Neural cell (in vitro differentiated cells): Measurements from ENCODE around the gene SOX18. TPM values are rescaled to one million over a fixed set of nuclear protein-coding genes. Genes with fewer than 3 reads are reported as not detected.

Experiments
- H2AFZ ChIP-seq: fragments of 200-600, 300-800 bp; sonication (generic), shearing (Covaris generic); 2 replicates; pipeline ENCODE4 v1.6.0; 2014; ENCODE audit warnings: low read depth, mild to moderate bottlenecking, antibody characterized with exemption, low read length, moderate library complexity
- H3F3A ChIP-seq: fragments of 200-600 bp; shearing (Covaris generic); 2 replicates; pipeline ENCODE4 v1.6.1; 2016; ENCODE audit warnings: mild to moderate bottlenecking, moderate library complexity, mixed read lengths, antibody characterized with exemption, low read length; ENCODE audit not compliant: insufficient read depth, poor library complexity, severe bottlenecking
- H3K27ac ChIP-seq: fragments of 200-600, 300-800 bp; sonication (generic), shearing (Covaris generic); 2 replicates; pipeline ENCODE4 v1.5.1; 2014; ENCODE audit warnings: mild to moderate bottlenecking, low read length, moderate library complexity
- H3K27me3 ChIP-seq: fragments of 300-800, 200-600 bp; sonication (generic), shearing (Covaris generic); 2 replicates; pipeline ENCODE4 v1.6.0; 2014; ENCODE audit warnings: mild to moderate bottlenecking, low read depth, low read length, moderate library complexity; ENCODE audit not compliant: insufficient read depth
- H3K36me3 ChIP-seq: fragments of 300-800, 200-600 bp; sonication (generic), shearing (Covaris generic); 2 replicates; pipeline ENCODE4 v1.5.1; 2014; ENCODE audit warnings: mild to moderate bottlenecking, antibody characterized with exemption, low read length, moderate library complexity; ENCODE audit not compliant: insufficient read depth
- H3K4me2 ChIP-seq: fragments of 300-800, 200-600 bp; sonication (generic), shearing (Covaris generic); 2 replicates; pipeline ENCODE4 v1.6.0; 2014; ENCODE audit warnings: mild to moderate bottlenecking, low read length
- H3K4me3 ChIP-seq: fragments of 300-800, 200-600 bp; sonication (generic), shearing (Covaris generic); 2 replicates; pipeline ENCODE4 v1.5.1; 2014; ENCODE audit warnings: mild to moderate bottlenecking, low read length, moderate library complexity
- H3K79me2 ChIP-seq: fragments of 200-600 bp; shearing (Covaris generic); replicated peaks from 2 replicates; pipeline ENCODE4 v1.6.0; 2014; ENCODE audit warnings: mild to moderate bottlenecking, low read length, moderate library complexity; ENCODE audit not compliant: insufficient read depth
- H3K9ac ChIP-seq: fragments of 300-800, 200-600 bp; sonication (generic), shearing (Covaris generic); 2 replicates; pipeline ENCODE4 v1.6.1; 2016; ENCODE audit warnings: mild to moderate bottlenecking, low read length, mixed read lengths
- H3K9me2 ChIP-seq: fragments of 200-600 bp; shearing (Covaris generic); 2 replicates; pipeline ENCODE4 v1.6.1; 2016; ENCODE audit warnings: mild to moderate bottlenecking, low read length, mixed read lengths; ENCODE audit not compliant: insufficient read depth
- H3K9me3 ChIP-seq: fragments of 200-600, 300-800 bp; sonication (generic), shearing (Covaris generic); 2 replicates; pipeline ENCODE4 v1.6.1; 2016; ENCODE audit warnings: mild to moderate bottlenecking, mixed run types, low read length, moderate library complexity, mixed read lengths
- H4K20me1 ChIP-seq: fragments of 200-600 bp; shearing (Covaris generic); 2 replicates; pipeline ENCODE4 v1.6.1; 2016; ENCODE audit warnings: mild to moderate bottlenecking, mixed run types; ENCODE audit not compliant: insufficient read depth
- EP300 ChIP-seq: fragments of 450-650 bp; conservative IDR thresholded peaks from 2 replicates; pipeline ENCODE4 v1.6.1; 2014; ENCODE audit warnings: antibody characterized with exemption, mild to moderate bottlenecking, moderate library complexity; ENCODE audit not compliant: poor library complexity, severe bottlenecking
- EZH2 ChIP-seq: fragments of 200-600, 300-800 bp; shearing (Covaris generic), sonication (generic); IDR thresholded peaks from 2 replicates; pipeline ENCODE4 v1.6.1; 2014; ENCODE audit warnings: antibody characterized with exemption, low read length, borderline replicate concordance, mild to moderate bottlenecking; ENCODE audit not compliant: insufficient read depth, poor library complexity, severe bottlenecking
- MXI1 ChIP-seq: fragments of 450-650 bp; conservative IDR thresholded peaks from 2 replicates; pipeline ENCODE4 v1.6.1; 2014; ENCODE audit warnings: antibody characterized with exemption, mild to moderate bottlenecking; ENCODE audit not compliant: poor library complexity, severe bottlenecking
- POLR2AphosphoS5 ChIP-seq: IDR thresholded peaks from 2 replicates; pipeline ENCODE4 v1.6.1; 2012
- RAD21 ChIP-seq: fragments of 450-650 bp; conservative IDR thresholded peaks from 2 replicates; pipeline ENCODE4 v1.6.1; 2014; ENCODE audit warnings: antibody characterized with exemption, mild to moderate bottlenecking, moderate library complexity
- REST ChIP-seq: IDR thresholded peaks from 2 replicates; pipeline ENCODE4 v1.6.1; 2012; ENCODE audit warnings: borderline replicate concordance
- SMC3 ChIP-seq: fragments of 450-650 bp; conservative IDR thresholded peaks from 2 replicates; pipeline ENCODE4 v1.6.1; 2014; ENCODE audit warnings: antibody characterized with exemption, mild to moderate bottlenecking, moderate library complexity; ENCODE audit not compliant: poor library complexity
- TAF1 ChIP-seq: IDR thresholded peaks from 2 replicates; pipeline ENCODE4 v1.6.1; 2012; ENCODE audit warnings: low read depth
- polyA plus RNA-seq: library from polyadenylated mRNA; depleted of rRNA; stranded (reverse); fragments of >200 nt; gene quantifications from 2 replicates; pipeline ENCODE4 v1.2.3, GENCODE V29; 2014
- TF ChIP-seq, protein P1 (sequence below): fragments of 450-650 bp; IDR thresholded peaks from 2 replicates; pipeline ENCODE4 v1.5.1; 2014; ENCODE audit warnings: antibody characterized with exemption, mild to moderate bottlenecking, moderate library complexity; ENCODE audit not compliant: poor library complexity, severe bottlenecking

Gene SOX18
- polyA plus RNA-seq, 1 donor from 2014 or later: 0.12 TPM

DNA sequence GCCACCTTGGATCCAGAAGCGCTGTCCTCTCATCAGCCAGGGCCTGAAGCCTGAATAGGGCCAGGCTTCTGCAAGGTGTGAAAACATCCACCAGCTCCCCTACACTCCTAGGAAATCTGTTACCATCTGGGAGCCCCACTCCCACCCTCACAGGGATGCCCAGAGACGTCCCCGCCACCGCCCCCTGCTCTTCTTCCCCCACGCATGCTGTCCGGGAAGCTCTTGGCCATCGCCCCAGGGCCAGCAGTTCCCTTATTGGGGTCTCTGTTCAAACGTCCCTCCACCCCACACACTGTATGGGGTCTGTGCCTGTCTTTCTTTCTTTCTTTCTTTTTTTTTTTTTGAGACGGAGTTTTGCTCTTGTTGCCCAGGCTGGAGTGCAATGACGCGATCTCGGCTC, 26.1 kb upstream of the SOX18 start:
- no peaks in the 10 kb centered on the region for H3F3A ChIP-seq
- H3K27ac ChIP-seq: no peak overlapping the region
- no peaks in the 10 kb centered on the region for H3K79me2 ChIP-seq
- H3K36me3 ChIP-seq: no peaks in the 10 kb centered on the region
- TF ChIP-seq RAD21 (no peak), EP300 (no peak), EZH2 (no peak), TAF1 (no peak), MXI1 (no peak), REST (no peak), SMC3 (no peak), POLR2AphosphoS5 (no peak)
- TF ChIP-seq, protein P1, sequence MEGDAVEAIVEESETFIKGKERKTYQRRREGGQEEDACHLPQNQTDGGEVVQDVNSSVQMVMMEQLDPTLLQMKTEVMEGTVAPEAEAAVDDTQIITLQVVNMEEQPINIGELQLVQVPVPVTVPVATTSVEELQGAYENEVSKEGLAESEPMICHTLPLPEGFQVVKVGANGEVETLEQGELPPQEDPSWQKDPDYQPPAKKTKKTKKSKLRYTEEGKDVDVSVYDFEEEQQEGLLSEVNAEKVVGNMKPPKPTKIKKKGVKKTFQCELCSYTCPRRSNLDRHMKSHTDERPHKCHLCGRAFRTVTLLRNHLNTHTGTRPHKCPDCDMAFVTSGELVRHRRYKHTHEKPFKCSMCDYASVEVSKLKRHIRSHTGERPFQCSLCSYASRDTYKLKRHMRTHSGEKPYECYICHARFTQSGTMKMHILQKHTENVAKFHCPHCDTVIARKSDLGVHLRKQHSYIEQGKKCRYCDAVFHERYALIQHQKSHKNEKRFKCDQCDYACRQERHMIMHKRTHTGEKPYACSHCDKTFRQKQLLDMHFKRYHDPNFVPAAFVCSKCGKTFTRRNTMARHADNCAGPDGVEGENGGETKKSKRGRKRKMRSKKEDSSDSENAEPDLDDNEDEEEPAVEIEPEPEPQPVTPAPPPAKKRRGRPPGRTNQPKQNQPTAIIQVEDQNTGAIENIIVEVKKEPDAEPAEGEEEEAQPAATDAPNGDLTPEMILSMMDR: no peak
- H3K4me3 ChIP-seq: no peak overlapping the region
- H3K9ac ChIP-seq: no peak overlapping the region
- no peaks in the 10 kb centered on the region for H3K9me3 ChIP-seq
- H2AFZ ChIP-seq: no peak overlapping the region
- no peak overlapping the region for H3K4me2 ChIP-seq
- H4K20me1 ChIP-seq: no peaks in the 10 kb centered on the region
- no peaks in the 10 kb centered on the region for H3K9me2 ChIP-seq
- H3K27me3 ChIP-seq: peaks cover 4% of the 10 kb centered on the region

DNA sequence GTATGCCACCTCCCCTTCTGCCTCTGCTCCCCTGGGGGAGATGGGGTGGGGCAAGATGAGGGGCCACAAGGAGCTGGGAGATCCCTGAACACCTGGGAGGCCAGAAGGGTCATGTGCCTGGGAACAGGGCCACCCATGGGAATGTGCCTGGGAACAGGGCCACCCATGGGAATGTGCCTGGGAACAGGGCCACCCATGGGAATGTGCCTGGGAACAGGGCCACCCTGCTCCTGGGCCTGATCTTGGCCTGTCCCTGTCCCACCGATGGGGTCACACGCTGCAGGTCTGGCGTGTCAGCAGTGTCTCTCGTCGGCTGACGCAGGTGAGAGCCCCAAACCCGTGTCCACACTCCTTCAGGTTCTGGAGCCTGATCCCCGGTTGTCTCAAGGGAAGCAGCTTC, 25.5 kb upstream of the SOX18 start:
- H4K20me1 ChIP-seq: no peaks in the 10 kb centered on the region
- H3K9me2 ChIP-seq: no peaks in the 10 kb centered on the region
- H3K27ac ChIP-seq: no peak overlapping the region
- H2AFZ ChIP-seq: no peak overlapping the region
- TF ChIP-seq RAD21: no peak
- TF ChIP-seq SMC3: no peak
- TF ChIP-seq EZH2: no peak
- no peak for TF ChIP-seq TAF1
- TF ChIP-seq MXI1: no peak
- TF ChIP-seq, protein P1: no peak
- TF ChIP-seq EP300: no peak
- no peak for TF ChIP-seq POLR2AphosphoS5
- no peak for TF ChIP-seq REST
- H3K4me2 ChIP-seq: no peak overlapping the region
- H3K79me2 ChIP-seq: no peaks in the 10 kb centered on the region
- no peak overlapping the region for H3K4me3 ChIP-seq
- H3F3A ChIP-seq: no peaks in the 10 kb centered on the region
- no peaks in the 10 kb centered on the region for H3K27me3 ChIP-seq
- H3K9me3 ChIP-seq: no peaks in the 10 kb centered on the region
- no peaks in the 10 kb centered on the region for H3K36me3 ChIP-seq
- no peak overlapping the region for H3K9ac ChIP-seq
